PFSK-1 (cell line): ENCODE data around the gene GFRA4.

Source experiments
- FOXP2 ChIP-seq: optimal IDR thresholded peaks from 2 replicates; pipeline ENCODE3; 2011; ENCODE audit warnings: borderline replicate concordance, control low read depth, inconsistent platforms; ENCODE audit not compliant: insufficient read depth; ENCODE audit errors: extremely low read length, extremely low read depth
- POLR2AphosphoS5 ChIP-seq: IDR thresholded peaks from 2 replicates; pipeline ENCODE4 v1.6.1; 2012; ENCODE audit warnings: low read depth, mild to moderate bottlenecking, control low read depth, low read length, moderate library complexity
- SIN3A ChIP-seq: IDR thresholded peaks from 2 replicates; pipeline ENCODE4 v1.6.1; 2012; ENCODE audit warnings: mild to moderate bottlenecking, low read length, moderate library complexity, borderline replicate concordance; ENCODE audit not compliant: insufficient read depth
- TAF1 ChIP-seq: IDR thresholded peaks from 2 replicates; pipeline ENCODE4 v1.6.1; 2012; ENCODE audit warnings: low read length, control low read depth, borderline replicate concordance; ENCODE audit not compliant: insufficient read depth
- TF ChIP-seq, protein P1 (sequence below), 2 experiments: IDR thresholded peaks; 2 replicates each; pipeline versions ENCODE4 v1.6.1 to v1.8.0; 2011 to 2012; ENCODE audit warnings: low read depth in 2 of 2, low read length in 2 of 2, control low read depth in 1 of 2, inconsistent platforms in 1 of 2, mild to moderate bottlenecking in 1 of 2, moderate library complexity in 1 of 2; ENCODE audit not compliant: insufficient read depth in 1 of 2

Gene GFRA4

DNA sequence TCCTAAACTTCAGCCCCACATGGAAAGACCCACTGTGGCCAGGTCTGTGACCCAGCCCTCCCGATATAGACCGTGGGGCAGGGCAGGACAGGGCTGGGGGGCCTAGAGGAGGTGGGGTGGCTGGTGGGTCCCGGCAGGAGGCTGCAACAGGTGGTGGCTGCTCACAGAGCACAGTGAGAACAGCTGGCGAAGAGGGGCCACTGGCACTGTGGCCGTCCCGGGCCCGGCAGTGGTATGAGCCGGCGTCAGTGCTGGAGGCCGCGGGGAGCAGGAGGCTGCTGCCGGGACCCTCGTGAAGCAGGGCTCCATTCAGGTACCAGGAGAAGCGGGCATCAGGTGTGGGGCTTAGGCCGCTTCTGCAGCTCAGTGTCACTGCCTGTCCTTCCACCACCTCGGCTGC, 35.8 kb upstream of the GFRA4 start:
- TF ChIP-seq FOXP2 = no peak
- TF ChIP-seq, protein P1, sequence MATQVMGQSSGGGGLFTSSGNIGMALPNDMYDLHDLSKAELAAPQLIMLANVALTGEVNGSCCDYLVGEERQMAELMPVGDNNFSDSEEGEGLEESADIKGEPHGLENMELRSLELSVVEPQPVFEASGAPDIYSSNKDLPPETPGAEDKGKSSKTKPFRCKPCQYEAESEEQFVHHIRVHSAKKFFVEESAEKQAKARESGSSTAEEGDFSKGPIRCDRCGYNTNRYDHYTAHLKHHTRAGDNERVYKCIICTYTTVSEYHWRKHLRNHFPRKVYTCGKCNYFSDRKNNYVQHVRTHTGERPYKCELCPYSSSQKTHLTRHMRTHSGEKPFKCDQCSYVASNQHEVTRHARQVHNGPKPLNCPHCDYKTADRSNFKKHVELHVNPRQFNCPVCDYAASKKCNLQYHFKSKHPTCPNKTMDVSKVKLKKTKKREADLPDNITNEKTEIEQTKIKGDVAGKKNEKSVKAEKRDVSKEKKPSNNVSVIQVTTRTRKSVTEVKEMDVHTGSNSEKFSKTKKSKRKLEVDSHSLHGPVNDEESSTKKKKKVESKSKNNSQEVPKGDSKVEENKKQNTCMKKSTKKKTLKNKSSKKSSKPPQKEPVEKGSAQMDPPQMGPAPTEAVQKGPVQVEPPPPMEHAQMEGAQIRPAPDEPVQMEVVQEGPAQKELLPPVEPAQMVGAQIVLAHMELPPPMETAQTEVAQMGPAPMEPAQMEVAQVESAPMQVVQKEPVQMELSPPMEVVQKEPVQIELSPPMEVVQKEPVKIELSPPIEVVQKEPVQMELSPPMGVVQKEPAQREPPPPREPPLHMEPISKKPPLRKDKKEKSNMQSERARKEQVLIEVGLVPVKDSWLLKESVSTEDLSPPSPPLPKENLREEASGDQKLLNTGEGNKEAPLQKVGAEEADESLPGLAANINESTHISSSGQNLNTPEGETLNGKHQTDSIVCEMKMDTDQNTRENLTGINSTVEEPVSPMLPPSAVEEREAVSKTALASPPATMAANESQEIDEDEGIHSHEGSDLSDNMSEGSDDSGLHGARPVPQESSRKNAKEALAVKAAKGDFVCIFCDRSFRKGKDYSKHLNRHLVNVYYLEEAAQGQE (IDR thresholded peaks at IDR 0.05; ENCODE audit: insufficient read depth in 1 of 2, low read depth in 2 of 2, low read length in 2 of 2) = no peak

DNA sequence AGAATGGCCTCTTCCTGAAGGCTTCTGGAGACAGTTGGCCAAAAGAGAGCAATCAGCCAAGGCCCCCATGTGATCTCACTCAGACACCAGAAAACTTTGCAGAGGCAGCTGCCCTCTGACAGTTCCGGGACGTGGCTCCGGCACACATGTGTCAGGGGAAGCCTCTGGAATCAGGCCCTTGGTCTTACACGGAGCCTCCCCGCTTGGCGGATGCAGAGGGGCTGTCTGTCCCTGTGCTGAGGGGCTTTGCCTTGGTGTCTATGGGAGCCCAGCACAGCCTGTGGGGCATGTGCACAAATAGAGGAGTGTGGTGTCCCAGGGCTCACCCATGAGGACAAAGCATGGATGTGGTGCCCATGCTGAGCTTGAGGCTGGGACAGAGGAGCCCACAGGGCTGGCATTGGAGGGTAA, 35.4 kb upstream of the GFRA4 start:
- no peak for TF ChIP-seq TAF1
- no peak for TF ChIP-seq FOXP2
- TF ChIP-seq, protein P1 (IDR thresholded peaks at IDR 0.05; ENCODE audit: insufficient read depth in 1 of 2, low read depth in 2 of 2, low read length in 2 of 2) = no peak
- no peak for TF ChIP-seq SIN3A
- no peak for TF ChIP-seq POLR2AphosphoS5

DNA sequence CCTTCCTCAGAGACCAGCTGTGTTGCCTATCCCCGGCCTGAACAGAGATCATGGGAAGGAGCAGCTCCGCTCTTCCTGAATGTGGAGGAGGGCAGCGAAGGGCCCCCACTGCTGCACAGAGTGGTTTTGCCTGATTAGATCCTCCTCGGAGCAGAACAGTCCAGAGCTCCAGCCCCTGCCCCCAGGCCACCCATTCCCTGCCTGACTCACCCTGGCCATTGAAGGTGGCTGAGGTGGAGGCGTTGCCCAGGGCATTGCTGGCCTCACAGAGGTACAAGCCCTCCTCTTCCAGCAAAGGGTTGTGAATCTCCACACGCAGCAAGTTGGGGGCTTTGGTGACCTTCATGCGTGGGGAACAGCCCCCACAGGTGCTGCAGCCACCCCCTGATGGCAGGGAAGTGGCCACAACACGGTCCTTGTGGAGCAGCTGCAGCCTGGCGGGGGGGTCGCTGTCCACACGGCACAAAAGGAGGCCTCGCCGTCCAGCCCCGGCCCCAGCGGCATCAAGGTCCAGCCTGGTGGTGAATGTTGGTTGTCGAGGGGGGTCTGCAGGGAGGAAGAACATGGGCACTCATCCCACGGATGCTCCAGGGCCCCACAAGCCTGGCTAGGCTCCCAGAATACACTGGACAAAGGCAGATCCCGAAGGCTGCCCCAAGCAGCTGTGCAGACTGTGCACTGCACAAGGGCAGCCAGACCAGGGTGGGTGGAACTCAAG, 34.5 kb upstream of the GFRA4 start:
- TF ChIP-seq SIN3A = no peak
- TF ChIP-seq TAF1 = no peak
- TF ChIP-seq POLR2AphosphoS5 = no peak
- TF ChIP-seq, protein P1 (IDR thresholded peaks at IDR 0.05; ENCODE audit: insufficient read depth in 1 of 2, low read depth in 2 of 2, low read length in 2 of 2) = no peak
- TF ChIP-seq FOXP2 = no peak

DNA sequence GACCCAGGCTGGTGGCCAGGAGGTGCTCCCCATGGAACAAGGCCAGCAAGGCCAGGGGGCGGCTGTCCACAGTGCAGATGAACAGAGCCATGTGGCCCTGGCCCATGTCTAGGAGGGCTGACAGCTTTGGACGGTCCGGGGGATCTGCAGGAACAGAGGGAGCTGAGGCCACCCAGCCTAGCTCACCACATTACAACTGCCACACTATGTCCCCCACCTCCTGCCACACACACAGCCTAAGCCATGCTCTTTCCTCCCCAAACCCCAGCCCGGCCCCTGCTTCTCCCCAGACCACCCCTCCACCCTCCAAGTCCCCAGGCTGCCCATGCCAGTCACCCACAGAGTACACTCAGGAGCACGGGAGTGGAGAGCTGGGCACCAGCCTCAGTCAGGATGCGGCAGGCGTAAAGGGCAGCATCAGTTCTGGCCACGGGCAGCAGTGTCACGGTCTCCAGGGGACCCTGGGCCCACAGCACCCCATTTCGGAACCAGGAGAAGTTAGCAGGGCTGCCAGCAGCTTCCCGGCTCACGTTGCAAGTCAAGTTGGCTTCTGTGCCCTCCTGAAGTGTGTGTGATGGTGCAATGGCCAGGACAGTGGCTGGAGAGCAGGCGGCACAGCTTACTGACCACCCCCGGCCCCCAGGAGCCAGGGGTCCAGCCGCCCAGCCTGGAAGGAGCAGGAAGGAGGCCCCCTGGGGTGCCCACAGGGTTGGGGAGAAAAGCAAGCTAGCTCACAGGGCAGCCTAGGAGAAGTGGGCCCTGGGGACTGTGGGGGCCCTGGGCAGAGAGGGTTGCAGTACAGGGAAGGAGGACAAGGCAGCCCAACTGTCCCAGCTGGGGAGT, 33.8 kb upstream of the GFRA4 start:
- TF ChIP-seq, protein P1 (IDR thresholded peaks at IDR 0.05; ENCODE audit: insufficient read depth in 1 of 2, low read depth in 2 of 2, low read length in 2 of 2) = no peak
- TF ChIP-seq TAF1 (no peak), SIN3A (no peak), FOXP2 (no peak), POLR2AphosphoS5 (no peak)

DNA sequence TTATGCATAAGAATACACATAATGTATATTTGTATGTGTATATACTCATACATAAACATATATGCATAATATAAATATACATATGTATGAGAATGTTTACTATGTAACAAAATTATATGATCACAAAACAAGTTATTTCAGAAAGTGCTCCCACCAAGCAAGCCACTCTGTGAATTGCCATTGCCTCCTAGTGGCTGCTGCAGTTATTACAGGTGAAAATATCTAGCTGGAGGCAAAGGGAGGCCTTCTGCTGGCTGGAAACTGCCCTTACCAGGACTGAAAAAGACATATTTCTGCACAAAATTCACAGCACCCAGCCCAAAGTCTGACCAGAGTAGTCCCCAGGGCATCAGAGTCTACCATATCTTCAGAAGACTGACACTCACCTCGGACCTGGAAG, 33.0 kb upstream of the GFRA4 start:
- TF ChIP-seq TAF1 = no peak
- TF ChIP-seq, protein P1 (IDR thresholded peaks at IDR 0.05; ENCODE audit: insufficient read depth in 1 of 2, low read depth in 2 of 2, low read length in 2 of 2) = no peak
- TF ChIP-seq SIN3A = no peak
- TF ChIP-seq POLR2AphosphoS5 = no peak
- no peak for TF ChIP-seq FOXP2
